ENCODE data around the gene FGF22.

- TF ChIP-seq, protein P1, sequence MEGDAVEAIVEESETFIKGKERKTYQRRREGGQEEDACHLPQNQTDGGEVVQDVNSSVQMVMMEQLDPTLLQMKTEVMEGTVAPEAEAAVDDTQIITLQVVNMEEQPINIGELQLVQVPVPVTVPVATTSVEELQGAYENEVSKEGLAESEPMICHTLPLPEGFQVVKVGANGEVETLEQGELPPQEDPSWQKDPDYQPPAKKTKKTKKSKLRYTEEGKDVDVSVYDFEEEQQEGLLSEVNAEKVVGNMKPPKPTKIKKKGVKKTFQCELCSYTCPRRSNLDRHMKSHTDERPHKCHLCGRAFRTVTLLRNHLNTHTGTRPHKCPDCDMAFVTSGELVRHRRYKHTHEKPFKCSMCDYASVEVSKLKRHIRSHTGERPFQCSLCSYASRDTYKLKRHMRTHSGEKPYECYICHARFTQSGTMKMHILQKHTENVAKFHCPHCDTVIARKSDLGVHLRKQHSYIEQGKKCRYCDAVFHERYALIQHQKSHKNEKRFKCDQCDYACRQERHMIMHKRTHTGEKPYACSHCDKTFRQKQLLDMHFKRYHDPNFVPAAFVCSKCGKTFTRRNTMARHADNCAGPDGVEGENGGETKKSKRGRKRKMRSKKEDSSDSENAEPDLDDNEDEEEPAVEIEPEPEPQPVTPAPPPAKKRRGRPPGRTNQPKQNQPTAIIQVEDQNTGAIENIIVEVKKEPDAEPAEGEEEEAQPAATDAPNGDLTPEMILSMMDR (conservative IDR thresholded peaks at IDR 0.05; ENCODE audit: low read depth, low read length): no peak
- no peak for TF ChIP-seq EZH2phosphoT487 (IDR thresholded peaks at IDR 0.05; ENCODE audit: borderline replicate concordance, low read length)
Measured at GRCh38 chr19:621819-622218, 17.9 kb upstream of the FGF22 start.
